Prostate gland (tissue), 2 donors: ENCODE measurements around the gene DENND4C.

Source experiments
- CTCF ChIP-seq, 4 experiments: fragments of 200-600 bp in 2 of 4; fragments of 450-650 bp in 2 of 4; sonication (generic) in 2 of 4; IDR thresholded peaks; 1 replicate in 3 of 4; 2 replicates in 1 of 4; pipeline ENCODE4 v1.5.1; 2016 to 2019; ENCODE audit warnings: antibody characterized with exemption in 4 of 4, mild to moderate bottlenecking in 2 of 4, moderate library complexity in 2 of 4
- POLR2A ChIP-seq: fragments of 450-650 bp; IDR thresholded peaks from one replicate; pipeline ENCODE4 v1.6.1; 2016; ENCODE audit warnings: antibody characterized with exemption, mild to moderate bottlenecking
- POLR2AphosphoS5 ChIP-seq: sonication (generic); formaldehyde crosslinking; IDR thresholded peaks from one replicate; pipeline ENCODE4 v1.6.1; 2017; ENCODE audit warnings: antibody characterized with exemption

- TF ChIP-seq CTCF (IDR thresholded peaks at IDR 0.05) (no peak), POLR2AphosphoS5 (no peak), POLR2A (no peak)
Measured at GRCh38 chr9:19378164-19378563, 147.7 kb downstream of the DENND4C start.
